PC-9 (cell line): ENCODE measurements around the gene GRB2. TPM values are rescaled to one million over a fixed set of nuclear protein-coding genes. Genes with fewer than 3 reads are reported as not detected.
"Not testable (repeated sequence)": the region's sequence is repeated elsewhere in the genome, so short reads cannot be mapped to it uniquely, and the experiment has no call there.

Experiments used
- BruUV-seq: library from RNA; stranded (reverse); fragments of 400-500 nt; replicated peaks from 2 replicates; lab custom pipeline; 2021; lab: Mats Ljungman, UMichigan
- CTCF ChIA-PET: fragments of 300-600 bp; sonication (Branson Sonifier 250); formaldehyde crosslinking; loops from one replicate; lab custom pipeline; 2022; ENCODE audit warnings: antibody characterized with exemption; lab: Charles Lee
- POLR2A ChIA-PET: fragments of 300-600 bp; sonication (Branson Sonifier 250); formaldehyde crosslinking; loops from one replicate; lab custom pipeline; 2022; ENCODE audit warnings: antibody characterized with exemption; ENCODE audit not compliant: unreplicated experiment; lab: Charles Lee
- DNase-seq, 2 experiments: peaks; one replicate each; pipeline versions ENCODE4 v3.0.0 to v3.0.0-alpha.2; 2015 to 2022; ENCODE audit warnings: mixed read lengths in 1 of 2
- H2AFZ ChIP-seq: fragments of 200-600 bp; sonication (generic); 2 replicates; pipeline ENCODE4 v1.8.1; 2017; ENCODE audit warnings: antibody characterized with exemption
- H3F3A ChIP-seq: fragments of 200-600 bp; sonication (generic); 2 replicates; pipeline ENCODE4 v1.8.1; 2017; ENCODE audit warnings: antibody characterized with exemption, mild to moderate bottlenecking, low read depth; ENCODE audit not compliant: insufficient read depth
- H3K27ac ChIP-seq: fragments of 200-600 bp; sonication (generic); 2 replicates; pipeline ENCODE4 v1.6.1; 2016; ENCODE audit warnings: mixed run types
- H3K27me3 ChIP-seq: fragments of 200-600 bp; sonication (generic); 2 replicates; pipeline ENCODE4 v1.6.1; 2016; ENCODE audit warnings: low read depth, mixed run types; ENCODE audit not compliant: insufficient read depth
- H3K36me3 ChIP-seq: fragments of 200-600 bp; sonication (generic); 2 replicates; pipeline ENCODE4 v1.6.1; 2016; ENCODE audit warnings: low read depth, mixed run types
- H3K4me1 ChIP-seq: fragments of 200-600 bp; sonication (generic); replicated peaks from 2 replicates; pipeline ENCODE4 v1.6.1; 2016; ENCODE audit warnings: mixed run types; ENCODE audit not compliant: insufficient read depth
- H3K4me2 ChIP-seq: fragments of 200-600 bp; sonication (generic); 2 replicates; pipeline ENCODE4 v1.6.1; 2017; ENCODE audit warnings: mixed run types
- H3K4me3 ChIP-seq: fragments of 200-600 bp; sonication (generic); 2 replicates; pipeline ENCODE4 v1.6.1; 2016; ENCODE audit warnings: mixed run types
- H3K79me2 ChIP-seq: fragments of 200-600 bp; sonication (generic); 2 replicates; pipeline ENCODE4 v1.6.1; 2017; ENCODE audit warnings: low read depth, mixed run types
- H3K9me2 ChIP-seq: fragments of 200-600 bp; sonication (generic); 2 replicates; pipeline ENCODE4 v1.8.1; 2017; ENCODE audit warnings: mild to moderate bottlenecking; ENCODE audit not compliant: insufficient read depth
- H3K9me3 ChIP-seq: fragments of 200-600 bp; sonication (generic); 2 replicates; pipeline ENCODE4 v1.8.1; 2016; ENCODE audit warnings: low read depth; ENCODE audit not compliant: insufficient read depth
- H4K20me1 ChIP-seq: fragments of 200-600 bp; sonication (generic); 2 replicates; pipeline ENCODE4 v1.8.1; 2017; ENCODE audit not compliant: insufficient read depth
- CTCF ChIP-seq: fragments of 200-600 bp; sonication (generic); conservative IDR thresholded peaks from 2 replicates; pipeline ENCODE4 v1.6.1; 2017; ENCODE audit warnings: mixed run types, antibody characterized with exemption, mild to moderate bottlenecking, moderate library complexity
- EZH2 ChIP-seq: fragments of 200-600 bp; sonication (generic); IDR thresholded peaks from 2 replicates; pipeline ENCODE4 v1.8.0; 2017; ENCODE audit warnings: antibody characterized with exemption, low read depth
- intact Hi-C: fragments of 100-400 bp; cut with micrococcal nuclease; formaldehyde crosslinking; loops from one replicate; pipeline ENCODE4 v1.10.0; 2022; ENCODE audit not compliant: unreplicated experiment
- total RNA-seq: library from RNA; stranded (reverse); gene quantifications from 2 replicates; pipeline ENCODE4 v1.2.3, GENCODE V29; 2021

Gene GRB2
- total RNA-seq, 1 experiment from 2014 or later = 75.3 TPM

GRCh38 chr17:75287221-75287620, 118.3 kb downstream of the GRB2 start:
- BruUV-seq = no TSS peak
- Histone ChIP-seq H3F3A (no peaks in the 10 kb centered on the region), H3K4me3 (no peak overlapping the region), H3K36me3 (no peaks in the 10 kb centered on the region), H3K9me2 (no peaks in the 10 kb centered on the region), H3K27me3 (no peaks in the 10 kb centered on the region), H3K9me3 (no peaks in the 10 kb centered on the region), H3K4me2 (no peak overlapping the region), H3K4me1 (peaks cover 4% of the 10 kb centered on the region), H2AFZ (no peak overlapping the region), H3K79me2 (peaks cover 15% of the 10 kb centered on the region), H4K20me1 (no peaks in the 10 kb centered on the region), H3K27ac (no peak overlapping the region)
- POLR2A ChIA-PET = no interaction called here
- DNase-seq = no peak
- TF ChIP-seq CTCF (no peak), EZH2 (no peak)
- CTCF ChIA-PET = no interaction called here
- intact Hi-C loops = no loop called here

GRCh38 chr17:75285123-75285522, 120.4 kb downstream of the GRB2 start:
- Histone ChIP-seq H2AFZ (no peak overlapping the region), H4K20me1 (no peaks in the 10 kb centered on the region), H3K4me2 (no peak overlapping the region), H3K27me3 (no peaks in the 10 kb centered on the region), H3K36me3 (no peaks in the 10 kb centered on the region), H3K4me3 (no peak overlapping the region), H3K4me1 (peaks cover 4% of the 10 kb centered on the region), H3K27ac (no peak overlapping the region), H3K79me2 (peaks cover 15% of the 10 kb centered on the region), H3K9me3 (no peaks in the 10 kb centered on the region), H3F3A (no peaks in the 10 kb centered on the region), H3K9me2 (no peaks in the 10 kb centered on the region)
- ChIA-PET CTCF (no interaction called here), POLR2A (interaction anchor here (0.7 kb wide), 2 partner anchors 113 to 370 kb away, joined by 3 to 4 read pairs; no protein-coding TSS in a partner anchor)
- TF ChIP-seq CTCF (no peak), EZH2 (no peak)
- intact Hi-C loops = no loop called here
- BruUV-seq = no TSS peak
- DNase-seq = no peak

GRCh38 chr17:75280189-75280588, 125.3 kb downstream of the GRB2 start:
- H3K9me2 ChIP-seq, BruUV-seq, POLR2A ChIA-PET, H4K20me1 ChIP-seq, H3K9me3 ChIP-seq, H3F3A ChIP-seq, CTCF ChIA-PET, H3K27ac ChIP-seq, H3K79me2 ChIP-seq, DNase-seq, H3K27me3 ChIP-seq, H3K4me1 ChIP-seq, H2AFZ ChIP-seq, H3K4me2 ChIP-seq, H3K4me3 ChIP-seq, intact Hi-C loops, H3K36me3 ChIP-seq: not testable (repeated sequence)

GRCh38 chr17:75277664-75278071, 127.8 kb downstream of the GRB2 start:
- no peak overlapping the region for H3K27ac ChIP-seq
- TF ChIP-seq EZH2 (no peak), CTCF (no peak)
- no peaks in the 10 kb centered on the region for H3K9me3 ChIP-seq
- H4K20me1 ChIP-seq = no peaks in the 10 kb centered on the region
- no peak for DNase-seq
- H3F3A ChIP-seq = peaks cover 18% of the 10 kb centered on the region; the same call in 1 of the 2 replicates
- no TSS peak for BruUV-seq
- ChIA-PET POLR2A (interaction anchor here (0.6 to 1.0 kb wide), 3 partner anchors 10 to 325 kb away, joined by 3 to 9 read pairs (median 6); partner anchors contain the start of gene SLC25A19), CTCF (interaction anchor here (0.5 to 1.3 kb wide), 4 partner anchors 12 to 156 kb away, joined by 3 to 8 read pairs (median 3); partner anchors contain the start of gene SLC25A19)
- H3K36me3 ChIP-seq = no peaks in the 10 kb centered on the region
- no peak overlapping the region for H3K4me2 ChIP-seq
- no peaks in the 10 kb centered on the region; the same call in 1 of the 2 replicates for H3K4me1 ChIP-seq
- no peak overlapping the region for H2AFZ ChIP-seq
- H3K9me2 ChIP-seq = no peaks in the 10 kb centered on the region
- H3K79me2 ChIP-seq = no peaks in the 10 kb centered on the region
- H3K27me3 ChIP-seq = no peaks in the 10 kb centered on the region
- no peak overlapping the region for H3K4me3 ChIP-seq
- intact Hi-C loops = no loop called here
